Measurements from ENCODE around the gene GRM1. TPM values are rescaled to one million over a fixed set of nuclear protein-coding genes. Genes with fewer than 3 reads are reported as not detected.

Gene GRM1
- polyA plus RNA-seq, result 0.04 TPM
- long read RNA-seq, donor 1, result 0 reads
- long read RNA-seq, donor 2, result 0 reads
- long read RNA-seq, donor 3, result 0 reads
- long read RNA-seq, donor 4, result 0 reads
- long read RNA-seq, donor 5, result 0 reads
- long read RNA-seq, donor 6, result 0 reads
- long read RNA-seq, donor 7, result 0 reads
- long read RNA-seq, donor 8, result 0 reads
- long read RNA-seq, donor 9, result 0 reads
- long read RNA-seq, donor 10, result 0 reads
- long read RNA-seq, donor 11, result 0 reads

GRCh38 chr6:146028851-146029572 lies at the start of gene GRM1:
Gene GRM1 (plus strand): TSS chr6:146029062. CDS start chr6:146029518, 456 bp downstream.
- Histone ChIP-seq H3K27ac (ENCODE audit: low read length) (no peak within 1 kb of the TSS), H3K4me3 (ENCODE audit: low read length) (no peak within 1 kb of the TSS), H3K4me1 (ENCODE audit: control insufficient read depth, insufficient read depth, low read length) (no peaks in the 10 kb centered on the region), H3K27me3 (ENCODE audit: control insufficient read depth, insufficient read depth, low read length) (peaks cover 37% of the 10 kb centered on the region), H3K9me3 (ENCODE audit: control insufficient read depth, low read depth, low read length) (peaks cover 2% of the 10 kb centered on the region), H3K36me3 (ENCODE audit: control insufficient read depth, insufficient read depth, low read length) (no peaks in the 10 kb centered on the region)
- WGBS (ENCODE audit: insufficient coverage, low lambda C conversion rate), result no CpG with 5 or more reads among the region's 39 CpGs
- DNase-seq, result no peak

GRCh38 chr6:146009338-146009737 lies 19.5 kb upstream of the GRM1 start:
- Histone ChIP-seq H3K4me3 (ENCODE audit: low read length) (no peak overlapping the region), H3K4me1 (ENCODE audit: control insufficient read depth, insufficient read depth, low read length) (no peaks in the 10 kb centered on the region), H3K27me3 (ENCODE audit: control insufficient read depth, insufficient read depth, low read length) (no peaks in the 10 kb centered on the region), H3K9me3 (ENCODE audit: control insufficient read depth, low read depth, low read length) (no peaks in the 10 kb centered on the region), H3K27ac (ENCODE audit: low read length) (no peak overlapping the region), H3K36me3 (ENCODE audit: control insufficient read depth, insufficient read depth, low read length) (no peaks in the 10 kb centered on the region)
- WGBS (ENCODE audit: insufficient coverage, low lambda C conversion rate), result no CpG with 5 or more reads among the region's 1 CpG
- no peak for DNase-seq

GRCh38 chr6:146014233-146014632 lies 14.6 kb upstream of the GRM1 start:
- Histone ChIP-seq H3K4me3 (ENCODE audit: low read length) (no peak overlapping the region), H3K4me1 (ENCODE audit: control insufficient read depth, insufficient read depth, low read length) (no peaks in the 10 kb centered on the region), H3K9me3 (ENCODE audit: control insufficient read depth, low read depth, low read length) (no peaks in the 10 kb centered on the region), H3K27me3 (ENCODE audit: control insufficient read depth, insufficient read depth, low read length) (no peaks in the 10 kb centered on the region), H3K27ac (ENCODE audit: low read length) (no peak overlapping the region), H3K36me3 (ENCODE audit: control insufficient read depth, insufficient read depth, low read length) (no peaks in the 10 kb centered on the region)
- DNase-seq, result no peak

- Histone ChIP-seq H3K27ac (ENCODE audit: low read length) (no peak overlapping the region), H3K36me3 (ENCODE audit: control insufficient read depth, insufficient read depth, low read length) (no peaks in the 10 kb centered on the region), H3K27me3 (ENCODE audit: control insufficient read depth, insufficient read depth, low read length) (no peaks in the 10 kb centered on the region), H3K9me3 (ENCODE audit: control insufficient read depth, low read depth, low read length) (no peaks in the 10 kb centered on the region), H3K4me1 (ENCODE audit: control insufficient read depth, insufficient read depth, low read length) (no peaks in the 10 kb centered on the region), H3K4me3 (ENCODE audit: low read length) (no peak overlapping the region)
- no peak for DNase-seq
These were observed 11.2 kb upstream of the GRM1 start for GRCh38 chr6:146017672-146018071.

- no peak overlapping the region for H3K27ac ChIP-seq (ENCODE audit: low read length)
- WGBS (ENCODE audit: insufficient coverage, low lambda C conversion rate), result no CpG with 5 or more reads among the region's 3 CpGs
- H3K4me1 ChIP-seq (ENCODE audit: control insufficient read depth, insufficient read depth, low read length), result no peaks in the 10 kb centered on the region
- no peak overlapping the region for H3K4me3 ChIP-seq (ENCODE audit: low read length)
- DNase-seq, result no peak
- peaks cover 37% of the 10 kb centered on the region for H3K27me3 ChIP-seq (ENCODE audit: control insufficient read depth, insufficient read depth, low read length)
- no peaks in the 10 kb centered on the region for H3K36me3 ChIP-seq (ENCODE audit: control insufficient read depth, insufficient read depth, low read length)
- H3K9me3 ChIP-seq (ENCODE audit: control insufficient read depth, low read depth, low read length), result peaks cover 2% of the 10 kb centered on the region
These were observed 2.0 kb upstream of the GRM1 start for GRCh38 chr6:146026873-146027272.

- H3K27ac ChIP-seq (ENCODE audit: low read length), result no peak overlapping the region
- no peaks in the 10 kb centered on the region for H3K4me1 ChIP-seq (ENCODE audit: control insufficient read depth, insufficient read depth, low read length)
- peaks cover 2% of the 10 kb centered on the region for H3K9me3 ChIP-seq (ENCODE audit: control insufficient read depth, low read depth, low read length)
- H3K27me3 ChIP-seq (ENCODE audit: control insufficient read depth, insufficient read depth, low read length), result peaks cover 37% of the 10 kb centered on the region
- H3K4me3 ChIP-seq (ENCODE audit: low read length), result no peak overlapping the region
- DNase-seq, result no peak
- no peaks in the 10 kb centered on the region for H3K36me3 ChIP-seq (ENCODE audit: control insufficient read depth, insufficient read depth, low read length)
- WGBS (ENCODE audit: insufficient coverage, low lambda C conversion rate), result 0% methylated on average over 1 of the region's 31 CpGs
These were observed 1.1 kb upstream of the GRM1 start for GRCh38 chr6:146027586-146028251.

GRCh38 chr6:146028252-146028795 lies 538 bp upstream of the GRM1 start:
- peaks cover 37% of the 10 kb centered on the region for H3K27me3 ChIP-seq (ENCODE audit: control insufficient read depth, insufficient read depth, low read length)
- H3K36me3 ChIP-seq (ENCODE audit: control insufficient read depth, insufficient read depth, low read length), result no peaks in the 10 kb centered on the region
- H3K27ac ChIP-seq (ENCODE audit: low read length), result no peak overlapping the region
- H3K4me3 ChIP-seq (ENCODE audit: low read length), result no peak overlapping the region
- no peaks in the 10 kb centered on the region for H3K4me1 ChIP-seq (ENCODE audit: control insufficient read depth, insufficient read depth, low read length)
- 5% methylated on average over 3 of the region's 19 CpGs for WGBS (ENCODE audit: insufficient coverage, low lambda C conversion rate)
- peaks cover 2% of the 10 kb centered on the region for H3K9me3 ChIP-seq (ENCODE audit: control insufficient read depth, low read depth, low read length)
- peak; percentile 35 to 45 for DNase-seq

- H3K4me1 ChIP-seq (ENCODE audit: control insufficient read depth, insufficient read depth, low read length), result no peaks in the 10 kb centered on the region
- no peak for DNase-seq
- peaks cover 37% of the 10 kb centered on the region for H3K27me3 ChIP-seq (ENCODE audit: control insufficient read depth, insufficient read depth, low read length)
- WGBS (ENCODE audit: insufficient coverage, low lambda C conversion rate), result no CpG with 5 or more reads among the region's 25 CpGs
- H3K27ac ChIP-seq (ENCODE audit: low read length), result no peak overlapping the region
- H3K9me3 ChIP-seq (ENCODE audit: control insufficient read depth, low read depth, low read length), result peaks cover 2% of the 10 kb centered on the region
- no peaks in the 10 kb centered on the region for H3K36me3 ChIP-seq (ENCODE audit: control insufficient read depth, insufficient read depth, low read length)
- no peak overlapping the region for H3K4me3 ChIP-seq (ENCODE audit: low read length)
These were observed 817 bp downstream of the GRM1 start for GRCh38 chr6:146029573-146030184.

- Histone ChIP-seq H3K4me3 (ENCODE audit: low read length) (no peak overlapping the region), H3K36me3 (ENCODE audit: control insufficient read depth, insufficient read depth, low read length) (no peaks in the 10 kb centered on the region)
- WGBS (ENCODE audit: insufficient coverage, low lambda C conversion rate), result 80% methylated on average over 1 of the region's 4 CpGs
These were observed 3.5 kb downstream of the GRM1 start for GRCh38 chr6:146032387-146032786.

GRCh38 chr6:146040360-146040759 lies 11.5 kb downstream of the GRM1 start:
- Histone ChIP-seq H3K36me3 (ENCODE audit: control insufficient read depth, insufficient read depth, low read length) (no peaks in the 10 kb centered on the region), H3K4me1 (ENCODE audit: control insufficient read depth, insufficient read depth, low read length) (no peaks in the 10 kb centered on the region), H3K27me3 (ENCODE audit: control insufficient read depth, insufficient read depth, low read length) (no peaks in the 10 kb centered on the region), H3K9me3 (ENCODE audit: control insufficient read depth, low read depth, low read length) (peaks cover 3% of the 10 kb centered on the region), H3K27ac (ENCODE audit: low read length) (no peak overlapping the region), H3K4me3 (ENCODE audit: low read length) (no peak overlapping the region)
- no peak for DNase-seq
- WGBS (ENCODE audit: insufficient coverage, low lambda C conversion rate), result 88% methylated on average over 1 of the region's 1 CpG

More at GRCh38 chr6:146032387-146032786, 3.5 kb downstream of the GRM1 start:
- Histone ChIP-seq H3K9me3 (ENCODE audit: control insufficient read depth, low read depth, low read length) (peaks cover 2% of the 10 kb centered on the region), H3K27ac (ENCODE audit: low read length) (no peak overlapping the region), H3K4me1 (ENCODE audit: control insufficient read depth, insufficient read depth, low read length) (no peaks in the 10 kb centered on the region), H3K27me3 (ENCODE audit: control insufficient read depth, insufficient read depth, low read length) (peaks cover 29% of the 10 kb centered on the region)
- DNase-seq, result no peak

Measured in large intestine (tissue), 12 donors.